Effector memory CD4-positive, alpha-beta T cell (primary cell): Measurements from ENCODE around the gene MRPL27.
"Not testable (repeated sequence)": the region's sequence is repeated elsewhere in the genome, so short reads cannot be mapped to it uniquely, and the experiment has no call there.

ENCODE experiments used
- DNase-seq, 3 donors: peaks; one replicate each; pipeline ENCODE4 v3.0.0-alpha.2; 2020
- H3K27ac ChIP-seq: 2 replicates; pipeline ENCODE4 v1.7.0; 2013; ENCODE audit warnings: mild to moderate bottlenecking, low read length, moderate library complexity; ENCODE audit not compliant: insufficient read depth, poor library complexity, severe bottlenecking
- H3K27me3 ChIP-seq: replicated peaks from 2 replicates; pipeline ENCODE4 v1.7.0; 2013; ENCODE audit warnings: mild to moderate bottlenecking, low read length; ENCODE audit not compliant: insufficient read depth, control insufficient read depth, poor library complexity, severe bottlenecking
- H3K36me3 ChIP-seq: 2 replicates; pipeline ENCODE4 v1.7.0; 2013; ENCODE audit warnings: mild to moderate bottlenecking, low read length, moderate library complexity; ENCODE audit not compliant: control insufficient read depth, insufficient read depth
- H3K4me1 ChIP-seq: 2 replicates; pipeline ENCODE4 v1.7.0; 2013; ENCODE audit warnings: low read length, mild to moderate bottlenecking; ENCODE audit not compliant: control insufficient read depth, insufficient read depth, poor library complexity, severe bottlenecking
- H3K4me3 ChIP-seq: 2 replicates; pipeline ENCODE4 v1.7.0; 2013; ENCODE audit warnings: low read length, low read depth, mild to moderate bottlenecking; ENCODE audit not compliant: insufficient read depth, poor library complexity, severe bottlenecking
- H3K9me3 ChIP-seq: 2 replicates; pipeline ENCODE4 v1.7.0; 2013; ENCODE audit warnings: mild to moderate bottlenecking, low read length, moderate library complexity; ENCODE audit not compliant: control insufficient read depth

Gene MRPL27

GRCh38 chr17:50405351-50405750, 32.4 kb upstream of the MRPL27 start:
- not testable (repeated sequence) for H3K27ac ChIP-seq, H3K27me3 ChIP-seq, H3K36me3 ChIP-seq, H3K4me3 ChIP-seq, DNase-seq, H3K9me3 ChIP-seq, H3K4me1 ChIP-seq

- not testable (repeated sequence) for DNase-seq
These were observed 26.6 kb upstream of the MRPL27 start for GRCh38 chr17:50399591-50399990.

GRCh38 chr17:50398672-50399071, 25.7 kb upstream of the MRPL27 start:
- not testable (repeated sequence) for H3K4me3 ChIP-seq, H3K27ac ChIP-seq, DNase-seq

More at GRCh38 chr17:50399591-50399990, 26.6 kb upstream of the MRPL27 start:
- H3K36me3 ChIP-seq, H3K27me3 ChIP-seq, H3K27ac ChIP-seq, H3K9me3 ChIP-seq, H3K4me3 ChIP-seq: not testable (repeated sequence)
- peaks cover 13% of the 10 kb centered on the region for H3K4me1 ChIP-seq

GRCh38 chr17:50397919-50398285, 24.9 kb upstream of the MRPL27 start:
- H3K4me1 ChIP-seq = peaks cover 13% of the 10 kb centered on the region
- no peaks in the 10 kb centered on the region for H3K9me3 ChIP-seq
- no peak for DNase-seq
- H3K27ac ChIP-seq = no peak overlapping the region
- H3K27me3 ChIP-seq = no peaks in the 10 kb centered on the region
- peaks cover 16% of the 10 kb centered on the region for H3K36me3 ChIP-seq
- no peak overlapping the region for H3K4me3 ChIP-seq

More at GRCh38 chr17:50398672-50399071, 25.7 kb upstream of the MRPL27 start:
- H3K36me3 ChIP-seq, H3K27me3 ChIP-seq, H3K9me3 ChIP-seq: not testable (repeated sequence)
- peaks cover 13% of the 10 kb centered on the region for H3K4me1 ChIP-seq

- DNase-seq = peak; percentile 85 to 88 (median 88)
- peak within 1 kb of the TSS; percentile 82 for H3K27ac ChIP-seq
- no peaks in the 10 kb centered on the region for H3K9me3 ChIP-seq
- H3K4me3 ChIP-seq = peak within 1 kb of the TSS; percentile 94
- peaks cover 13% of the 10 kb centered on the region for H3K4me1 ChIP-seq
- H3K36me3 ChIP-seq = peaks cover 22% of the 10 kb centered on the region
- H3K27me3 ChIP-seq = no peaks in the 10 kb centered on the region
These were observed 24.3 kb upstream of the MRPL27 start, which contains the start of gene LRRC59 for GRCh38 chr17:50397111-50397918. LRRC59 (minus strand) TSS chr17:50397523; CDS start chr17:50397317, 206 bp downstream.

GRCh38 chr17:50396261-50397110, 23.5 kb upstream of the MRPL27 start:
- DNase-seq = no peak
- Histone ChIP-seq H3K36me3 (peaks cover 30% of the 10 kb centered on the region), H3K27me3 (no peaks in the 10 kb centered on the region), H3K4me1 (peaks cover 13% of the 10 kb centered on the region), H3K4me3 (peak overlapping the region; percentile 94), H3K9me3 (no peaks in the 10 kb centered on the region), H3K27ac (peak overlapping the region; percentile 82)

GRCh38 chr17:50394711-50395110, 21.7 kb upstream of the MRPL27 start:
- H3K36me3 ChIP-seq = peaks cover 46% of the 10 kb centered on the region
- DNase-seq = no peak
- no peak overlapping the region for H3K4me3 ChIP-seq
- H3K4me1 ChIP-seq = peaks cover 13% of the 10 kb centered on the region
- H3K9me3 ChIP-seq = no peaks in the 10 kb centered on the region
- H3K27ac ChIP-seq = no peak overlapping the region
- no peaks in the 10 kb centered on the region for H3K27me3 ChIP-seq

- Histone ChIP-seq H3K27me3 (no peaks in the 10 kb centered on the region), H3K27ac (no peak overlapping the region), H3K36me3 (peaks cover 56% of the 10 kb centered on the region), H3K9me3 (no peaks in the 10 kb centered on the region), H3K4me3 (no peak overlapping the region), H3K4me1 (peaks cover 13% of the 10 kb centered on the region)
- DNase-seq = no peak
These were observed 20.7 kb upstream of the MRPL27 start for GRCh38 chr17:50393700-50394099.

- Histone ChIP-seq H3K4me1 (peaks cover 13% of the 10 kb centered on the region), H3K4me3 (no peak overlapping the region), H3K27ac (no peak overlapping the region), H3K27me3 (no peaks in the 10 kb centered on the region), H3K36me3 (peaks cover 63% of the 10 kb centered on the region), H3K9me3 (no peaks in the 10 kb centered on the region)
- no peak for DNase-seq
These were observed 19.6 kb upstream of the MRPL27 start for GRCh38 chr17:50392621-50393020.

GRCh38 chr17:50389534-50389933, 16.6 kb upstream of the MRPL27 start:
- H3K9me3 ChIP-seq = no peaks in the 10 kb centered on the region
- peaks cover 93% of the 10 kb centered on the region for H3K36me3 ChIP-seq
- no peaks in the 10 kb centered on the region for H3K27me3 ChIP-seq
- DNase-seq = no peak
- H3K4me3 ChIP-seq = no peak overlapping the region
- H3K4me1 ChIP-seq = no peaks in the 10 kb centered on the region
- H3K27ac ChIP-seq = no peak overlapping the region
